Thoracic aorta (tissue), 2 donors: ENCODE results near the gene UNC5B. TPM values are rescaled to one million over a fixed set of nuclear protein-coding genes. Genes with fewer than 3 reads are reported as not detected.

Source experiments
- ATAC-seq: fragments of 150-250 bp; one replicate; pipeline ENCODE4 v1.8.0; 2017; ENCODE audit warnings: low read depth; ENCODE audit not compliant: insufficient number of reproducible peaks, low FRiP score
- DNase-seq: peaks from one replicate; pipeline ENCODE4 v3.0.0-alpha.2; 2020; ENCODE audit warnings: low spot score
- H3K27ac ChIP-seq, 2 donors: fragments of 200-600 bp; sonication (generic); 1 replicate in 1 of 2; 2 replicates in 1 of 2; pipeline ENCODE4 v1.5.1; 2016; ENCODE audit warnings: mild to moderate bottlenecking in 2 of 2, moderate library complexity in 2 of 2
- H3K27me3 ChIP-seq: fragments of 200-600 bp; sonication (generic); replicated peaks from 2 replicates; pipeline ENCODE4 v1.6.0; 2016; ENCODE audit warnings: mild to moderate bottlenecking; ENCODE audit not compliant: insufficient read depth
- H3K36me3 ChIP-seq: fragments of 200-600 bp; sonication (generic); one replicate; pipeline ENCODE4 v1.5.1; 2016
- H3K4me1 ChIP-seq, 2 donors: fragments of 200-600 bp; sonication (generic); 1 replicate in 1 of 2; 2 replicates in 1 of 2; pipeline versions ENCODE4 v1.5.1 to v1.6.0; 2016; ENCODE audit warnings: low read depth in 2 of 2, mild to moderate bottlenecking in 1 of 2; ENCODE audit not compliant: control insufficient read depth in 1 of 2
- H3K4me3 ChIP-seq: fragments of 200-600 bp; sonication (generic); 2 replicates; pipeline ENCODE4 v1.5.1; 2016; ENCODE audit warnings: mild to moderate bottlenecking
- H3K9me3 ChIP-seq: fragments of 200-600 bp; sonication (generic); 2 replicates; pipeline ENCODE4 v1.5.1; 2016
- CTCF ChIP-seq: fragments of 200-600 bp; sonication (generic); IDR thresholded peaks from one replicate; pipeline ENCODE4 v1.5.1; 2019; ENCODE audit warnings: antibody characterized with exemption
- total RNA-seq, 2 donors: library from RNA; depleted of rRNA; stranded (reverse); fragments of >200 nt; gene quantifications; one replicate each; pipeline versions ENCODE4 v1.1.0 to v1.2.3, GENCODE V29; 2016

UNC5B gene
- total RNA-seq, 2 donors from 2014 or later = 18.3 to 24.2 TPM

DNA sequence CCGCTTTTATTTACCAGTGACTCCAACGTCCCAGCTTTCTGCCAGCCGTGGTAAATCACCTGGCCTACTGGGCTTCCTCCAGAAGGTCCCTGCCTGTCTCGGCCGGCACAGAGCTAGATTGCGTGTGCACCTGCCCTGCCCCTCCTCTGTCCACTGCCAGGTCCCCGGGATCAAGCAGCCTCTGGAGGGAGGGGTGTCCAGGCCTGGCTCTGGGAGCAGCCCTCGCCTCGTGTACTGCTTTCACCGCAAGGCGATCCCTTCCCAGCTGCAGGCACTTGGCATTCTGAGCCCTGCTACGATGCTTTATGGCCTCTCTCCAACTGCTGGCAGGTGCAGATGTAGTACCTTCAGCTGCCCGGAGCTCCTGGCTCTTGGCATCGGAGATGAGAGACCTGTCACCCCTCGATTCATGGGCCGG, 114.1 kb downstream of the UNC5B start:
- DNase-seq (no peak), ATAC-seq (no peak)
- no peak overlapping the region for H3K27ac ChIP-seq
- H3K4me1 ChIP-seq = no peaks in the 10 kb centered on the region
- no peak for TF ChIP-seq CTCF
- no peaks in the 10 kb centered on the region for H3K36me3 ChIP-seq
- H3K9me3 ChIP-seq = no peaks in the 10 kb centered on the region
- H3K27me3 ChIP-seq = no peaks in the 10 kb centered on the region
- H3K4me3 ChIP-seq = no peak overlapping the region

- no peaks in the 10 kb centered on the region for H3K27me3 ChIP-seq
- ATAC-seq = no peak
- H3K36me3 ChIP-seq = no peaks in the 10 kb centered on the region
- no peak for DNase-seq
- no peak overlapping the region for H3K27ac ChIP-seq
- no peak for TF ChIP-seq CTCF
- H3K4me1 ChIP-seq = no peaks in the 10 kb centered on the region
- H3K4me3 ChIP-seq = no peak overlapping the region
- H3K9me3 ChIP-seq = no peaks in the 10 kb centered on the region
Measured at GRCh38 chr10:71330789-71331404, 118.5 kb downstream of the UNC5B start.

- Histone ChIP-seq H3K27ac (no peak overlapping the region), H3K9me3 (no peaks in the 10 kb centered on the region), H3K27me3 (no peaks in the 10 kb centered on the region), H3K4me3 (no peak overlapping the region), H3K36me3 (no peaks in the 10 kb centered on the region), H3K4me1 (no peaks in the 10 kb centered on the region)
- no peak for DNase-seq
- no peak for ATAC-seq
- TF ChIP-seq CTCF = no peak
Measured at GRCh38 chr10:71331736-71332135, 119.4 kb downstream of the UNC5B start.

DNA sequence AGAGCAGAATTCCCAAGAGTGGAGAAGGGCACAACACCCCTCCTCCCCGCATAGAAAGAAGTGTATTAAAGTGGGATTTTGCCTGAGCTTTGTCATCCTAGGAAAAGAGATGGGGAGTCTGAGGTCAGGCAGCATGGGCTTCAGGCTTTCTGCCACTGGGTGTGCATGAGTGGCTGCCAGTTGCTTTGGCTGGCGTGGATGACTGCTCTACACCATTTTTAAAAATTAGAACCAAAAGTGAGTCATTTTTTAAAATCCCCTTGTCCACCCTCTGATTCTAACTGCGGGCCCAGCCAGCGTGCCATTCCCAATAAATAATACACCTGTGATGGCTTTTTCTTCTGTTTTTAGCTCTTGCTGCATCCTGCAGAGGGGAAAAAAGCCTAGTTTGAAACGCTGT, 120.1 kb downstream of the UNC5B start:
- TF ChIP-seq CTCF = no peak
- H3K27ac ChIP-seq = no peak overlapping the region

DNA sequence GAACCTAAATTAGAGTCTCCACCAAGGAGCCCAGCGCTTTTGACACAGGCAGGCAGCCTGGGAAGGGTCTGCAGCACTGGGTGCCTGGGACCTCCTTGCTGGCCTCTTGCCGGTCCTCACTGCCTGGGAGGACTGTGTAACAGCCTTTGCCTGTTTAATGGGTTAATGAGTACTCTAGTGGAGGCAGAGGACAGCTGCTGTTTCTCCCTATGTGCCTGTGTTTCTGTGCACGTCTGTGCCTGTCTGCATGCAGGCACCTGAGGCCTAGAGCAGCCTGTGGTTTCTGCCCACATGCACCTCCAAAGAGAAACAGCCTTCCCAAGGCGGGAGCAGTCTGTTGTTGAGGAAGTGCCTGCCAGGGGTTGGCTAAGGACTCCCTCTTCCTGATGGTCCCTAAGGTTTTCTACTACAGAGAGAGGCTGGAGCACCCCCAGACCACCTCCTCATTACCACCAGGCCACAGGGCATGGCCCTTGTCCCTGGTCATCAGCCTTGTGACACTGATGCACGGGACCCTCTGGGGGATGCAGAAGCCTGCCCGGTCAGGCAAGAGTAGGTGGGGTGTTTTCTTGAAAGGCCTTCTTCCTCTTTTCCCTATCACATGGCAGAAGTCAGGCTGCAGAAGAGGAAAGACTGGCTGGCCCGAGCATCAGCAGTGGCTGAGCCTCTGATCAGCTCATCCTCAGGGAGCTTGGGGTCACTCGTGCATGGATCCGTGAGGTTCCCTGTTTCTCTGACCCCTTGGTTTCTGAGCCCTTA, 120.9 kb downstream of the UNC5B start:
- no peaks in the 10 kb centered on the region for H3K9me3 ChIP-seq
- no peak overlapping the region for H3K27ac ChIP-seq
- TF ChIP-seq CTCF = no peak
- H3K36me3 ChIP-seq = no peaks in the 10 kb centered on the region
- no peak for ATAC-seq
- H3K4me3 ChIP-seq = no peak overlapping the region
- no peaks in the 10 kb centered on the region for H3K27me3 ChIP-seq
- DNase-seq = no peak
- H3K4me1 ChIP-seq = no peaks in the 10 kb centered on the region

More for the DNA sequence above, 120.1 kb downstream of the UNC5B start:
- Histone ChIP-seq H3K36me3 (no peaks in the 10 kb centered on the region), H3K4me3 (no peak overlapping the region), H3K27me3 (no peaks in the 10 kb centered on the region), H3K4me1 (no peaks in the 10 kb centered on the region), H3K9me3 (no peaks in the 10 kb centered on the region)
- no peak for ATAC-seq
- DNase-seq = no peak
